GM12874 (cell line): ENCODE data around the gene TACC2.

Experiments
- CTCF ChIP-seq: IDR thresholded peaks from 2 replicates; pipeline ENCODE4 v1.5.1; 2011; ENCODE audit warnings: low read depth, mild to moderate bottlenecking, control low read depth, low read length, moderate library complexity; ENCODE audit not compliant: insufficient read depth

The TACC2 gene

GRCh38 chr10:122265896-122266295, 276.9 kb downstream of the TACC2 start:
- TF ChIP-seq CTCF: no peak

- TF ChIP-seq CTCF: peak; percentile 94
These were observed 279.1 kb downstream of the TACC2 start for GRCh38 chr10:122267849-122268737.

GRCh38 chr10:122269059-122269687, 280.2 kb downstream of the TACC2 start:
- TF ChIP-seq CTCF: no peak

- no peak for TF ChIP-seq CTCF
These were observed 282.1 kb downstream of the TACC2 start, which contains the start of gene BTBD16 for GRCh38 chr10:122271076-122271475. BTBD16 (plus strand) TSS chr10:122271296; CDS start chr10:122275082, 3,786 bp downstream.

- TF ChIP-seq CTCF: no peak
These were observed 285.1 kb downstream of the TACC2 start for GRCh38 chr10:122273966-122274545.

- TF ChIP-seq CTCF: no peak
These were observed 287.7 kb downstream of the TACC2 start for GRCh38 chr10:122276611-122277208.

GRCh38 chr10:122277526-122278136, 288.7 kb downstream of the TACC2 start:
- TF ChIP-seq CTCF: no peak
